GM23338 (cell line): ENCODE measurements around the gene ST6GALNAC3. TPM values are rescaled to one million over a fixed set of nuclear protein-coding genes. Genes with fewer than 3 reads are reported as not detected.

ENCODE experiments used
- ATAC-seq: fragments of 200-7000 bp; cut with Tn5 transposase; 3 replicates; pipeline ENCODE4 v1.9.1; 2020
- DNase-seq: peaks from one replicate; pipeline ENCODE4 v3.0.0-alpha.2; 2015; ENCODE audit warnings: low spot score
- H2AFZ ChIP-seq: fragments of 200-600 bp; sonication (generic); 2 replicates; pipeline ENCODE4 v1.8.0; 2016; ENCODE audit warnings: antibody characterized with exemption, mild to moderate bottlenecking, moderate library complexity
- H3F3A ChIP-seq: fragments of 200-600 bp; sonication (generic); replicated peaks from 2 replicates; pipeline ENCODE4 v1.8.0; 2017; ENCODE audit warnings: antibody characterized with exemption, mixed run types, low read depth
- H3K27ac ChIP-seq: fragments of 200-600 bp; sonication (generic); 2 replicates; pipeline ENCODE4 v1.6.1; 2016; ENCODE audit warnings: low read depth
- H3K27me3 ChIP-seq: fragments of 200-600 bp; sonication (generic); 2 replicates; pipeline ENCODE4 v1.8.0; 2016; ENCODE audit warnings: mild to moderate bottlenecking, mixed run types, moderate library complexity; ENCODE audit not compliant: insufficient read depth
- H3K36me3 ChIP-seq: fragments of 200-600 bp; sonication (generic); 2 replicates; pipeline ENCODE4 v1.8.0; 2016; ENCODE audit warnings: mild to moderate bottlenecking; ENCODE audit not compliant: insufficient read depth
- H3K4me1 ChIP-seq: fragments of 200-600 bp; sonication (generic); 2 replicates; pipeline ENCODE4 v1.8.0; 2016; ENCODE audit warnings: mild to moderate bottlenecking, moderate library complexity; ENCODE audit not compliant: insufficient read depth
- H3K4me2 ChIP-seq: fragments of 200-600 bp; sonication (generic); 2 replicates; pipeline ENCODE4 v1.7.1; 2017; ENCODE audit warnings: mixed run types
- H3K4me3 ChIP-seq: fragments of 200-600 bp; sonication (generic); 2 replicates; pipeline ENCODE4 v1.6.1; 2016; ENCODE audit warnings: mixed run types
- H3K79me2 ChIP-seq: fragments of 200-600 bp; sonication (generic); replicated peaks from 2 replicates; pipeline ENCODE4 v1.8.0; 2017; ENCODE audit warnings: mild to moderate bottlenecking; ENCODE audit not compliant: insufficient read depth
- H3K9me2 ChIP-seq: fragments of 200-600 bp; sonication (generic); 2 replicates; pipeline ENCODE4 v1.8.0; 2017; ENCODE audit not compliant: insufficient read depth
- H4K20me1 ChIP-seq: fragments of 200-600 bp; sonication (generic); replicated peaks from 2 replicates; pipeline ENCODE4 v1.8.0; 2017; ENCODE audit warnings: mild to moderate bottlenecking; ENCODE audit not compliant: insufficient read depth
- H3K27ac Mint-ChIP-seq: 2 replicates; pipeline ENCODE4 v1.8.0; 2020; ENCODE audit warnings: inconsistent platforms, mild to moderate bottlenecking, moderate library complexity, mixed read lengths
- H3K27me3 Mint-ChIP-seq: 3 replicates; pipeline ENCODE4 v1.8.0; 2022; ENCODE audit warnings: low read depth, mild to moderate bottlenecking, moderate library complexity, mixed read lengths, inconsistent platforms; ENCODE audit not compliant: insufficient read depth, poor library complexity
- H3K36me3 Mint-ChIP-seq: 3 replicates; pipeline ENCODE4 v1.8.0; 2021; ENCODE audit warnings: low read depth, mild to moderate bottlenecking, inconsistent platforms, moderate library complexity, mixed read lengths
- H3K4me1 Mint-ChIP-seq: 3 replicates; pipeline ENCODE4 v1.8.0; 2020; ENCODE audit warnings: mild to moderate bottlenecking, inconsistent platforms, mixed read lengths
- H3K4me3 Mint-ChIP-seq: 3 replicates; pipeline ENCODE4 v1.8.0; 2021; ENCODE audit warnings: moderate library complexity, mild to moderate bottlenecking, inconsistent platforms, mixed read lengths
- H3K9me3 Mint-ChIP-seq: 3 replicates; pipeline ENCODE4 v1.8.0; 2020; ENCODE audit warnings: moderate library complexity, mild to moderate bottlenecking, inconsistent platforms, mixed read lengths
- EZH2 ChIP-seq: fragments of 200-600 bp; sonication (generic); IDR thresholded peaks from one replicate; pipeline ENCODE4 v1.8.0; 2017; ENCODE audit warnings: antibody characterized with exemption, mild to moderate bottlenecking, low read depth; ENCODE audit not compliant: unreplicated experiment
- EZH2phosphoT487 ChIP-seq: fragments of 200-600 bp; sonication (generic); IDR thresholded peaks from one replicate; pipeline ENCODE4 v1.8.1; 2018; ENCODE audit warnings: antibody characterized with exemption; ENCODE audit not compliant: unreplicated experiment
- STAT1 ChIP-seq: IDR thresholded peaks from one replicate; pipeline ENCODE4 v1.6.1; 2016; ENCODE audit warnings: antibody characterized with exemption; ENCODE audit not compliant: unreplicated experiment
- ZNF114 ChIP-seq: fragments of 250-450 bp; sonication (Bioruptor Pico); IDR thresholded peaks from 2 replicates; pipeline ENCODE4 v1.5.0; 2020; ENCODE audit warnings: mild to moderate bottlenecking, moderate library complexity
- ZNF331 ChIP-seq: fragments of 250-450 bp; sonication (Bioruptor Pico); IDR thresholded peaks from 2 replicates; pipeline ENCODE4 v1.5.0; 2020; ENCODE audit warnings: low read depth, mild to moderate bottlenecking, moderate library complexity
- polyA plus RNA-seq: library from polyadenylated mRNA; unstranded; fragments of >200 nt; fragmentation: Nextera tagmentation; extraction: Ambion mirVana; gene quantifications from 2 replicates; pipeline ENCODE4 v1.2.1, GENCODE V29; 2016
- total RNA-seq: library from RNA; depleted of rRNA; stranded (reverse); fragments of >200 nt; shearing (Covaris generic); gene quantifications from 2 replicates; pipeline ENCODE4 v1.2.3, GENCODE V29; 2014
- TF ChIP-seq, protein P1 (sequence below): IDR thresholded peaks from one replicate; pipeline ENCODE4 v1.6.1; 2018; ENCODE audit warnings: antibody characterized with exemption; ENCODE audit not compliant: unreplicated experiment
- TF ChIP-seq, protein P2 (sequence below): fragments of 250-450 bp; sonication (Bioruptor Pico); IDR thresholded peaks from 2 replicates; pipeline ENCODE4 v1.5.0; 2020; ENCODE audit warnings: mild to moderate bottlenecking, moderate library complexity
- TF ChIP-seq, protein P3 (sequence below): IDR thresholded peaks from 2 replicates; pipeline ENCODE4 v1.6.1; 2016; ENCODE audit warnings: antibody characterized with exemption

ST6GALNAC3 gene
- total and polyA plus RNA-seq, 2 experiments from 2014 or later: 4.7 to 11.6 TPM

DNA sequence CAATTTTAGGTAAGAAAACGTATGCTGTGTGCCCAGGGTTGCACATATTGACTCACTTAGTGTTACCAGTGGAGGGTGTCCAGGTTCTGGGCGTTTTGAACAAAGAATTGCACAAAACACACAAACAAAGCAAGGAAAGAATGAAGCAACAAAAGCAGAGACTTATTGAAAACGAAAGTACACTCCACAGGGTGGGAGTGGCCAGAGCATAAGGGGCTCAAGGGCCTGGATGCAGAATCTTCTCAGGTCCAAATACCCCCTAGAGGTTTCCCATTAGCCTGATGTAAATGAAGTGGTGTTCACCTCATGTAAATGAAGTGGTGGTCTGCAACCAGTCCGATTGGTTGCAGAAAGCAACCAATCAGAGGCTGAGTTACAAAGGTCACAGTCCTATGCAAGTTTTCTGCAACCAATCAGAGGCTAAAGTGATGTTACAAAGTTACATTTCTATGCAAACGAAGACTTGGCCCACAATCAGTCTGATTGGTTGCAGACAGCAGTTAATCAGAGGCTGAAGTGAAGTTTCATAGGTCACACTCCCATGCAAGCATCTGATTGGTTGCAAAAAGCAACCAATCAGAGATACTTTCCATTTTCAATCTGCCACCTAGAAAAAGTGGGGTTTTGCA is 228.3 kb downstream of the ST6GALNAC3 start (continued):
- TF ChIP-seq, protein P1, sequence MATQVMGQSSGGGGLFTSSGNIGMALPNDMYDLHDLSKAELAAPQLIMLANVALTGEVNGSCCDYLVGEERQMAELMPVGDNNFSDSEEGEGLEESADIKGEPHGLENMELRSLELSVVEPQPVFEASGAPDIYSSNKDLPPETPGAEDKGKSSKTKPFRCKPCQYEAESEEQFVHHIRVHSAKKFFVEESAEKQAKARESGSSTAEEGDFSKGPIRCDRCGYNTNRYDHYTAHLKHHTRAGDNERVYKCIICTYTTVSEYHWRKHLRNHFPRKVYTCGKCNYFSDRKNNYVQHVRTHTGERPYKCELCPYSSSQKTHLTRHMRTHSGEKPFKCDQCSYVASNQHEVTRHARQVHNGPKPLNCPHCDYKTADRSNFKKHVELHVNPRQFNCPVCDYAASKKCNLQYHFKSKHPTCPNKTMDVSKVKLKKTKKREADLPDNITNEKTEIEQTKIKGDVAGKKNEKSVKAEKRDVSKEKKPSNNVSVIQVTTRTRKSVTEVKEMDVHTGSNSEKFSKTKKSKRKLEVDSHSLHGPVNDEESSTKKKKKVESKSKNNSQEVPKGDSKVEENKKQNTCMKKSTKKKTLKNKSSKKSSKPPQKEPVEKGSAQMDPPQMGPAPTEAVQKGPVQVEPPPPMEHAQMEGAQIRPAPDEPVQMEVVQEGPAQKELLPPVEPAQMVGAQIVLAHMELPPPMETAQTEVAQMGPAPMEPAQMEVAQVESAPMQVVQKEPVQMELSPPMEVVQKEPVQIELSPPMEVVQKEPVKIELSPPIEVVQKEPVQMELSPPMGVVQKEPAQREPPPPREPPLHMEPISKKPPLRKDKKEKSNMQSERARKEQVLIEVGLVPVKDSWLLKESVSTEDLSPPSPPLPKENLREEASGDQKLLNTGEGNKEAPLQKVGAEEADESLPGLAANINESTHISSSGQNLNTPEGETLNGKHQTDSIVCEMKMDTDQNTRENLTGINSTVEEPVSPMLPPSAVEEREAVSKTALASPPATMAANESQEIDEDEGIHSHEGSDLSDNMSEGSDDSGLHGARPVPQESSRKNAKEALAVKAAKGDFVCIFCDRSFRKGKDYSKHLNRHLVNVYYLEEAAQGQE: no peak
- no peak for TF ChIP-seq EZH2phosphoT487

DNA sequence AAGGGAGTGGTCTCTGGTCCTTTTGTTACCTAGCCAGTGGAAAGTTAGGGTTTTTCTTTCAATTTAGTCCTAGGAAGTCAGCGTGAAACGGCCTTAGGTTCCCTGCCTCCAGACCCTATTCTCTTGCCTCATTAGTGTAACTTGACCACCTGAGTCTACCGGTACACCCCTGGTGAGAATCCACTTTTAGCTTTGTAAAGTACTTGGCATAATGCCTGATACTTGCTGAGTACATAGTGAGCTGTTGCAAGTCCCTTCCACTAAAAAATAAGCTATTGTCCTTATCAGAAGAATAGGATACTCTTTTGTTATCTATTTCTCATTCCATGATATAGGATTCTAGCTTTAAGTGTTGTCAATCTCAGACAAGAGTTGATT is 228.8 kb downstream of the ST6GALNAC3 start:
- H3K27me3 Mint-ChIP-seq: peaks cover 5% of the 10 kb centered on the region
- TF ChIP-seq STAT1: no peak
- TF ChIP-seq, protein P2, sequence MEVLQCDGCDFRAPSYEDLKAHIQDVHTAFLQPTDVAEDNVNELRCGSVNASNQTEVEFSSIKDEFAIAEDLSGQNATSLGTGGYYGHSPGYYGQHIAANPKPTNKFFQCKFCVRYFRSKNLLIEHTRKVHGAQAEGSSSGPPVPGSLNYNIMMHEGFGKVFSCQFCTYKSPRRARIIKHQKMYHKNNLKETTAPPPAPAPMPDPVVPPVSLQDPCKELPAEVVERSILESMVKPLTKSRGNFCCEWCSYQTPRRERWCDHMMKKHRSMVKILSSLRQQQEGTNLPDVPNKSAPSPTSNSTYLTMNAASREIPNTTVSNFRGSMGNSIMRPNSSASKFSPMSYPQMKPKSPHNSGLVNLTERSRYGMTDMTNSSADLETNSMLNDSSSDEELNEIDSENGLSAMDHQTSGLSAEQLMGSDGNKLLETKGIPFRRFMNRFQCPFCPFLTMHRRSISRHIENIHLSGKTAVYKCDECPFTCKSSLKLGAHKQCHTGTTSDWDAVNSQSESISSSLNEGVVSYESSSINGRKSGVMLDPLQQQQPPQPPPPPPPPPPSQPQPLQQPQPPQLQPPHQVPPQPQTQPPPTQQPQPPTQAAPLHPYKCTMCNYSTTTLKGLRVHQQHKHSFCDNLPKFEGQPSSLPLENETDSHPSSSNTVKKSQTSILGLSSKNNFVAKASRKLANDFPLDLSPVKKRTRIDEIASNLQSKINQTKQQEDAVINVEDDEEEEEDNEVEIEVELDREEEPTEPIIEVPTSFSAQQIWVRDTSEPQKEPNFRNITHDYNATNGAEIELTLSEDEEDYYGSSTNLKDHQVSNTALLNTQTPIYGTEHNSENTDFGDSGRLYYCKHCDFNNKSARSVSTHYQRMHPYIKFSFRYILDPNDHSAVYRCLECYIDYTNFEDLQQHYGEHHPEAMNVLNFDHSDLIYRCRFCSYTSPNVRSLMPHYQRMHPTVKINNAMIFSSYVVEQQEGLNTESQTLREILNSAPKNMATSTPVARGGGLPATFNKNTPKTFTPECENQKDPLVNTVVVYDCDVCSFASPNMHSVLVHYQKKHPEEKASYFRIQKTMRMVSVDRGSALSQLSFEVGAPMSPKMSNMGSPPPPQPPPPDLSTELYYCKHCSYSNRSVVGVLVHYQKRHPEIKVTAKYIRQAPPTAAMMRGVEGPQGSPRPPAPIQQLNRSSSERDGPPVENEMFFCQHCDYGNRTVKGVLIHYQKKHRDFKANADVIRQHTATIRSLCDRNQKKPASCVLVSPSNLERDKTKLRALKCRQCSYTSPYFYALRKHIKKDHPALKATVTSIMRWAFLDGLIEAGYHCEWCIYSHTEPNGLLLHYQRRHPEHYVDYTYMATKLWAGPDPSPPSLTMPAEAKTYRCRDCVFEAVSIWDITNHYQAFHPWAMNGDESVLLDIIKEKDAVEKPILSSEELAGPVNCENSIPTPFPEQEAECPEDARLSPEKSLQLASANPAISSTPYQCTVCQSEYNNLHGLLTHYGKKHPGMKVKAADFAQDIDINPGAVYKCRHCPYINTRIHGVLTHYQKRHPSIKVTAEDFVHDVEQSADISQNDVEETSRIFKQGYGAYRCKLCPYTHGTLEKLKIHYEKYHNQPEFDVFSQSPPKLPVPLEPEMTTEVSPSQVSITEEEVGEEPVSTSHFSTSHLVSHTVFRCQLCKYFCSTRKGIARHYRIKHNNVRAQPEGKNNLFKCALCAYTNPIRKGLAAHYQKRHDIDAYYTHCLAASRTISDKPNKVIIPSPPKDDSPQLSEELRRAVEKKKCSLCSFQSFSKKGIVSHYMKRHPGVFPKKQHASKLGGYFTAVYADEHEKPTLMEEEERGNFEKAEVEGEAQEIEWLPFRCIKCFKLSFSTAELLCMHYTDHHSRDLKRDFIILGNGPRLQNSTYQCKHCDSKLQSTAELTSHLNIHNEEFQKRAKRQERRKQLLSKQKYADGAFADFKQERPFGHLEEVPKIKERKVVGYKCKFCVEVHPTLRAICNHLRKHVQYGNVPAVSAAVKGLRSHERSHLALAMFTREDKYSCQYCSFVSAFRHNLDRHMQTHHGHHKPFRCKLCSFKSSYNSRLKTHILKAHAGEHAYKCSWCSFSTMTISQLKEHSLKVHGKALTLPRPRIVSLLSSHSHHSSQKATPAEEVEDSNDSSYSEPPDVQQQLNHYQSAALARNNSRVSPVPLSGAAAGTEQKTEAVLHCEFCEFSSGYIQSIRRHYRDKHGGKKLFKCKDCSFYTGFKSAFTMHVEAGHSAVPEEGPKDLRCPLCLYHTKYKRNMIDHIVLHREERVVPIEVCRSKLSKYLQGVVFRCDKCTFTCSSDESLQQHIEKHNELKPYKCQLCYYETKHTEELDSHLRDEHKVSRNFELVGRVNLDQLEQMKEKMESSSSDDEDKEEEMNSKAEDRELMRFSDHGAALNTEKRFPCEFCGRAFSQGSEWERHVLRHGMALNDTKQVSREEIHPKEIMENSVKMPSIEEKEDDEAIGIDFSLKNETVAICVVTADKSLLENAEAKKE (CRISPR knock-in tag): no peak
- TF ChIP-seq EZH2: no peak
- TF ChIP-seq, protein P3, sequence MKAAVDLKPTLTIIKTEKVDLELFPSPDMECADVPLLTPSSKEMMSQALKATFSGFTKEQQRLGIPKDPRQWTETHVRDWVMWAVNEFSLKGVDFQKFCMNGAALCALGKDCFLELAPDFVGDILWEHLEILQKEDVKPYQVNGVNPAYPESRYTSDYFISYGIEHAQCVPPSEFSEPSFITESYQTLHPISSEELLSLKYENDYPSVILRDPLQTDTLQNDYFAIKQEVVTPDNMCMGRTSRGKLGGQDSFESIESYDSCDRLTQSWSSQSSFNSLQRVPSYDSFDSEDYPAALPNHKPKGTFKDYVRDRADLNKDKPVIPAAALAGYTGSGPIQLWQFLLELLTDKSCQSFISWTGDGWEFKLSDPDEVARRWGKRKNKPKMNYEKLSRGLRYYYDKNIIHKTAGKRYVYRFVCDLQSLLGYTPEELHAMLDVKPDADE: no peak
- no peak for TF ChIP-seq ZNF331 (CRISPR knock-in tag)
- TF ChIP-seq, protein P1: no peak
- no peak for TF ChIP-seq ZNF114
- TF ChIP-seq EZH2phosphoT487: no peak

More for the DNA sequence above, 228.8 kb downstream of the ST6GALNAC3 start:
- Histone ChIP-seq H3K9me2 (peaks cover 6% of the 10 kb centered on the region; the same call in 1 of the 2 replicates), H3K4me1 (peaks cover 7% of the 10 kb centered on the region), H3K79me2 (no peaks in the 10 kb centered on the region), H3K36me3 (no peaks in the 10 kb centered on the region), H3K4me2 (no peak overlapping the region), H2AFZ (no peak overlapping the region), H3K27me3 (no peaks in the 10 kb centered on the region), H3K27ac (no peak overlapping the region), H3F3A (no peaks in the 10 kb centered on the region), H3K4me3 (no peak overlapping the region), H4K20me1 (no peaks in the 10 kb centered on the region)
- no peak overlapping the region for H3K27ac Mint-ChIP-seq
- peak; percentile 40; the same call in 1 of the 3 replicates for ATAC-seq
- no peak for DNase-seq
- no peak overlapping the region for H3K4me3 Mint-ChIP-seq
- no peaks in the 10 kb centered on the region; the same call in 2 of the 3 replicates for H3K36me3 Mint-ChIP-seq
- H3K4me1 Mint-ChIP-seq: peaks cover 27% of the 10 kb centered on the region
- H3K9me3 Mint-ChIP-seq: no peaks in the 10 kb centered on the region
